PC-9 (cell line): Measurements from ENCODE around the gene IFITM1. TPM values are rescaled to one million over a fixed set of nuclear protein-coding genes. Genes with fewer than 3 reads are reported as not detected.

Experiments used
- Bru-seq: library from RNA; stranded (reverse); fragments of 400-500 nt; gene quantifications from one replicate; lab custom pipeline; 2021; lab: Mats Ljungman, UMichigan
- BruChase-seq, 2 experiments: library from RNA; stranded (reverse); fragments of 400-500 nt; gene quantifications; one replicate each; lab custom pipeline; 2021; lab: Mats Ljungman, UMichigan
- BruUV-seq: library from RNA; stranded (reverse); fragments of 400-500 nt; replicated peaks from 2 replicates; lab custom pipeline; 2021; lab: Mats Ljungman, UMichigan
- CTCF ChIA-PET: fragments of 300-600 bp; sonication (Branson Sonifier 250); formaldehyde crosslinking; loops from one replicate; lab custom pipeline; 2022; ENCODE audit warnings: antibody characterized with exemption; lab: Charles Lee
- POLR2A ChIA-PET: fragments of 300-600 bp; sonication (Branson Sonifier 250); formaldehyde crosslinking; loops from one replicate; lab custom pipeline; 2022; ENCODE audit warnings: antibody characterized with exemption; ENCODE audit not compliant: unreplicated experiment; lab: Charles Lee
- DNase-seq, 2 experiments: peaks; one replicate each; pipeline versions ENCODE4 v3.0.0 to v3.0.0-alpha.2; 2015 to 2022; ENCODE audit warnings: mixed read lengths in 1 of 2
- H2AFZ ChIP-seq: fragments of 200-600 bp; sonication (generic); 2 replicates; pipeline ENCODE4 v1.8.1; 2017; ENCODE audit warnings: antibody characterized with exemption
- H3F3A ChIP-seq: fragments of 200-600 bp; sonication (generic); 2 replicates; pipeline ENCODE4 v1.8.1; 2017; ENCODE audit warnings: antibody characterized with exemption, mild to moderate bottlenecking, low read depth; ENCODE audit not compliant: insufficient read depth
- H3K27ac ChIP-seq: fragments of 200-600 bp; sonication (generic); 2 replicates; pipeline ENCODE4 v1.6.1; 2016; ENCODE audit warnings: mixed run types
- H3K27me3 ChIP-seq: fragments of 200-600 bp; sonication (generic); 2 replicates; pipeline ENCODE4 v1.6.1; 2016; ENCODE audit warnings: low read depth, mixed run types; ENCODE audit not compliant: insufficient read depth
- H3K36me3 ChIP-seq: fragments of 200-600 bp; sonication (generic); 2 replicates; pipeline ENCODE4 v1.6.1; 2016; ENCODE audit warnings: low read depth, mixed run types
- H3K4me1 ChIP-seq: fragments of 200-600 bp; sonication (generic); replicated peaks from 2 replicates; pipeline ENCODE4 v1.6.1; 2016; ENCODE audit warnings: mixed run types; ENCODE audit not compliant: insufficient read depth
- H3K4me2 ChIP-seq: fragments of 200-600 bp; sonication (generic); 2 replicates; pipeline ENCODE4 v1.6.1; 2017; ENCODE audit warnings: mixed run types
- H3K4me3 ChIP-seq: fragments of 200-600 bp; sonication (generic); 2 replicates; pipeline ENCODE4 v1.6.1; 2016; ENCODE audit warnings: mixed run types
- H3K79me2 ChIP-seq: fragments of 200-600 bp; sonication (generic); 2 replicates; pipeline ENCODE4 v1.6.1; 2017; ENCODE audit warnings: low read depth, mixed run types
- H3K9me2 ChIP-seq: fragments of 200-600 bp; sonication (generic); 2 replicates; pipeline ENCODE4 v1.8.1; 2017; ENCODE audit warnings: mild to moderate bottlenecking; ENCODE audit not compliant: insufficient read depth
- H3K9me3 ChIP-seq: fragments of 200-600 bp; sonication (generic); 2 replicates; pipeline ENCODE4 v1.8.1; 2016; ENCODE audit warnings: low read depth; ENCODE audit not compliant: insufficient read depth
- H4K20me1 ChIP-seq: fragments of 200-600 bp; sonication (generic); 2 replicates; pipeline ENCODE4 v1.8.1; 2017; ENCODE audit not compliant: insufficient read depth
- CTCF ChIP-seq: fragments of 200-600 bp; sonication (generic); conservative IDR thresholded peaks from 2 replicates; pipeline ENCODE4 v1.6.1; 2017; ENCODE audit warnings: mixed run types, antibody characterized with exemption, mild to moderate bottlenecking, moderate library complexity
- EZH2 ChIP-seq: fragments of 200-600 bp; sonication (generic); IDR thresholded peaks from 2 replicates; pipeline ENCODE4 v1.8.0; 2017; ENCODE audit warnings: antibody characterized with exemption, low read depth
- intact Hi-C: fragments of 100-400 bp; cut with micrococcal nuclease; formaldehyde crosslinking; loops from one replicate; pipeline ENCODE4 v1.10.0; 2022; ENCODE audit not compliant: unreplicated experiment
- long read RNA-seq: library from polyadenylated mRNA; stranded (forward); transcript quantifications from one replicate; pipeline ENCODE4 v2.0.0, GENCODE V29; 2022
- total RNA-seq: library from RNA; stranded (reverse); gene quantifications from 2 replicates; pipeline ENCODE4 v1.2.3, GENCODE V29; 2021

The IFITM1 gene
- total RNA-seq (5.1 and 9.5 TPM in 2 replicates), Bru-seq, nascent RNA (percentile 29 among the genes with signal in this experiment), BruChase-seq, experiment 1, labeled RNA remaining after a 2-hour chase (percentile 49 among the genes with signal in this experiment), BruChase-seq, experiment 2, labeled RNA remaining after a 6-hour chase (percentile 48 among the genes with signal in this experiment)
- long read RNA-seq, transcript IFITM1-202 (2 exons, 855 nt) = major isoform, 12 of 12 reads
- long read RNA-seq, partial matches to known transcripts = 0 of 12 reads
- long read RNA-seq, other reads (novel, unspliced or antisense) = 0 of 12 reads

- no peak for TF ChIP-seq EZH2
- TF ChIP-seq CTCF = no peak
- Histone ChIP-seq H3K4me3 (no peak within 1 kb of the TSS), H3K4me1 (peaks cover 9% of the 10 kb centered on the region), H3K4me2 (no peak within 1 kb of the TSS), H4K20me1 (no peaks in the 10 kb centered on the region), H3K27me3 (no peaks in the 10 kb centered on the region), H3K9me3 (no peaks in the 10 kb centered on the region), H2AFZ (no peak within 1 kb of the TSS), H3K36me3 (no peaks in the 10 kb centered on the region), H3K27ac (no peak within 1 kb of the TSS), H3K9me2 (no peaks in the 10 kb centered on the region), H3K79me2 (no peaks in the 10 kb centered on the region), H3F3A (peaks cover 6% of the 10 kb centered on the region; the same call in 1 of the 2 replicates)
- POLR2A ChIA-PET = no interaction called here
- DNase-seq = no peak
- BruUV-seq = no TSS peak
- intact Hi-C loops = no loop called here
- CTCF ChIA-PET = no interaction called here
Observed at GRCh38 chr11:313787-314553, at the start of gene IFITM1. IFITM1 (plus strand) TSS chr11:314040; CDS start chr11:314171, 131 bp downstream.

DNA sequence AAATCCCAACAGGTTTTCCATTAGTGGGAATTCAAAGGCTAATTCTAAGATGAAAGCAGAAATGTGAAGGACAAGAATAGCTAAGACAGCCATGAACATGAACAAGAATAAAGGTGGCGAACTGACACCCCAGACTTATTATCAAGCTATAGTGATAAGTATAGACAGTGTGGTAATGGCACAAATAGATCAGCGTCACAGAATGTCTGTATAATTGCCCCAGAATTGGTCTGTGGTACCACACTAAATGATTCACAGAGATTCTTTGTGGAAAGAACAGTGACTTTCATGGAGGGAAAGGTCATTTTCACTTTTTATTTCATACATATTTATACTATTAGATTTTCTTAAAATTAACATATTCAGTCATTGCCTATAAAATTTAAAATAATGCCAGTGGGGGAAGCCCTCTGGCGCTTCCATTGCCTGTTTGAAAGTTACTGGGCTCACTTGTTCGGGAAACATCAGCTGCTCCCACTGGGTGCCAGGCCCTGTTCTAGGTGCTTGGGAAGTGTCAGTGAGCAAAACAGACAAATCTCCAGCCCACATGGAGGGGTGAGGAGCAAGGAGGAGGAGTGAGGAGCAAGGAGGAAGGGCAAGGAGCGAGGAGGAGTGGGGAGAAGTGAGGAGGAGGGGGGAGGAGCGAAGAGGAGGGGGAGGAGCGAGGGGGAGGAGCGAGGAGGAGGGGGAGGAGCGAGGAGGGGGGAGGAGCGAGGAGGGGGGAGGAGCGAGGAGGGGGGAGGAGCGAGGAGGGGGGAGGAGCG is 47.0 kb upstream of the IFITM1 start:
- ChIA-PET CTCF (no interaction called here), POLR2A (interaction anchor here (0.6 to 0.7 kb wide), 3 partner anchors 9 to 174 kb away, joined by 4 to 9 read pairs (median 8); partner anchors contain the start of gene RIC8A)

More for the DNA sequence above, 47.0 kb upstream of the IFITM1 start:
- TF ChIP-seq EZH2 = no peak
- TF ChIP-seq CTCF = no peak
- no TSS peak for BruUV-seq
- Histone ChIP-seq H3F3A (no peaks in the 10 kb centered on the region; the same call in 1 of the 2 replicates), H3K4me3 (no peak overlapping the region), H3K9me2 (no peaks in the 10 kb centered on the region), H4K20me1 (no peaks in the 10 kb centered on the region), H3K79me2 (no peaks in the 10 kb centered on the region), H3K4me1 (no peaks in the 10 kb centered on the region), H3K27me3 (no peaks in the 10 kb centered on the region), H3K9me3 (no peaks in the 10 kb centered on the region), H2AFZ (no peak overlapping the region), H3K4me2 (no peak overlapping the region), H3K27ac (no peak overlapping the region), H3K36me3 (no peaks in the 10 kb centered on the region)
- intact Hi-C loops = no loop called here
- peak in 1 of 2 experiments; percentile 19 for DNase-seq
